Measurements from ENCODE around the gene FHIP1B. TPM values are rescaled to one million over a fixed set of nuclear protein-coding genes. Genes with fewer than 3 reads are reported as not detected.
"Not testable (repeated sequence)": the region's sequence is repeated elsewhere in the genome, so short reads cannot be mapped to it uniquely, and the experiment has no call there.

Gene FHIP1B
- total and polyA plus RNA-seq, 5 donors from 2014 or later: 10.2 to 30.7 (median 10.3) TPM

- H3K9me3 Mint-ChIP-seq: peaks cover 0 to 2% (median 0%) of the 10 kb centered on the region in 7 donors
- H3K4me1 Mint-ChIP-seq: no peaks in the 10 kb centered on the region
- no peak for ATAC-seq (ENCODE audit: low read depth in 2 of 2)
- no peak overlapping the region for H3K4me3 ChIP-seq (ENCODE audit: low read depth, low read length)
- no peak overlapping the region for H3K27ac ChIP-seq (ENCODE audit: insufficient read depth, low read length, poor library complexity, severe bottlenecking)
- no peaks in the 10 kb centered on the region for H3K4me1 ChIP-seq (ENCODE audit: control insufficient read depth, insufficient read depth, low read length, poor library complexity, severe bottlenecking)
- H3K9me3 ChIP-seq (ENCODE audit: control insufficient read depth in 2 of 2, low read length in 2 of 2): no peaks in the 10 kb centered on the region
- no peak for DNase-seq
- no peak overlapping the region for H3K27ac Mint-ChIP-seq
- H3K27me3 Mint-ChIP-seq: peaks cover 21% of the 10 kb centered on the region
- H3K36me3 ChIP-seq (ENCODE audit: control insufficient read depth, insufficient read depth, low read length): no peaks in the 10 kb centered on the region
- H3K36me3 Mint-ChIP-seq: no peaks in the 10 kb centered on the region
- H3K27me3 ChIP-seq (ENCODE audit: control insufficient read depth, insufficient read depth, low read length): peaks cover 3% of the 10 kb centered on the region
- no peak overlapping the region for H3K4me3 Mint-ChIP-seq
Observed at GRCh38 chr11:6249770-6250555, 15.5 kb upstream of the FHIP1B start.

GRCh38 chr11:6248897-6249296, 14.5 kb upstream of the FHIP1B start:
- not testable (repeated sequence) for H3K4me1 ChIP-seq (ENCODE audit: control insufficient read depth, insufficient read depth, low read length, poor library complexity, severe bottlenecking); ATAC-seq (ENCODE audit: low read depth in 2 of 2); H3K36me3 Mint-ChIP-seq; DNase-seq; H3K9me3 Mint-ChIP-seq; H3K4me3 ChIP-seq (ENCODE audit: low read depth, low read length); H3K27me3 ChIP-seq (ENCODE audit: control insufficient read depth, insufficient read depth, low read length); H3K9me3 ChIP-seq (ENCODE audit: control insufficient read depth in 2 of 2, low read length in 2 of 2); H3K4me3 Mint-ChIP-seq; H3K27ac ChIP-seq (ENCODE audit: insufficient read depth, low read length, poor library complexity, severe bottlenecking); H3K27ac Mint-ChIP-seq; H3K4me1 Mint-ChIP-seq; H3K36me3 ChIP-seq (ENCODE audit: control insufficient read depth, insufficient read depth, low read length)
- peaks cover 22% of the 10 kb centered on the region for H3K27me3 Mint-ChIP-seq

DNA sequence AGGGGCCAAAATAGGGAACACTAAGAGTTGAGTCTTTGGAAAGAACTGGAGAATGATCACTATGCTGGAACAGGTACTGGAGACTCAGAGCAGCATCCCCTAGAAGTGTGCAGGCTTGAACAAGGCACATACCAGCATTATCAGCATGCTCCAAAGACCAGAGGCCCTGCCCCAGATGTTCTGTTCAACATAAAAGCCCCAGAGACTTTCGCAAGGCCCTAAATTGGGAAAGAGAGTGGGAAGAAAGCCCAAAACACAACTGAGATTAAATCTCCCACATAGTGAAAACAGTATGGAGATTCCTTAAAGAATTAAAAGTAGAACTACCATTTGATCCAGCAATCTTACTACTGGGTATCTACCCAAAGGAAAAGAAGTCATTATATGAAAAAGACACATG, 13.8 kb upstream of the FHIP1B start:
- Histone ChIP-seq H3K9me3 (ENCODE audit: control insufficient read depth in 2 of 2, low read length in 2 of 2) (no peaks in the 10 kb centered on the region), H3K27me3 (ENCODE audit: control insufficient read depth, insufficient read depth, low read length) (peaks cover 2% of the 10 kb centered on the region), H3K27ac (ENCODE audit: insufficient read depth, low read length, poor library complexity, severe bottlenecking) (no peak overlapping the region), H3K4me3 (ENCODE audit: low read depth, low read length) (no peak overlapping the region), H3K36me3 (ENCODE audit: control insufficient read depth, insufficient read depth, low read length) (no peaks in the 10 kb centered on the region), H3K4me1 (ENCODE audit: control insufficient read depth, insufficient read depth, low read length, poor library complexity, severe bottlenecking) (no peaks in the 10 kb centered on the region)
- Mint-ChIP-seq H3K27ac (no peak overlapping the region), H3K9me3 (peaks cover 0 to 2% (median 0%) of the 10 kb centered on the region in 7 donors), H3K4me1 (no peaks in the 10 kb centered on the region), H3K36me3 (no peaks in the 10 kb centered on the region), H3K27me3 (peaks cover 28% of the 10 kb centered on the region), H3K4me3 (no peak overlapping the region)
- no peak for DNase-seq
- ATAC-seq (ENCODE audit: low read depth in 2 of 2): no peak

DNA sequence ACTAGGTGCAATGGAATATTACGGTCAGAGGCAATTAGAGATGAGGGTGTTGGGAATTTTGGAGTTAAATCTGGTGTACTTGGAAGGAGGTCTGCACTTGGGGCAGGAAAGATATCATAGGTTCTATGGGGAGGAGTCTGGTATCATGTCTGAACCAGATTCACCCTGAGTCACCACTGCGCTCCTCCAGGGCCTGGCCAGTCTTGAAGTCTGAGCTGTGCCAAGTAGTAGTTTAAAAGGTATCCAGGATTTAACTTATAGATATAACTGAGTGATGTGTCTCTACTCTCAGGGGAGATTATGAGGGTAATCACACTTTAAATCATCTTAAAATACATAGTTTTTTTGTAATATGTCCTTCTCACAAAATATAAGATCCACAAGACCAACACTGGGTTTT, 11.1 kb upstream of the FHIP1B start:
- Histone ChIP-seq H3K27ac (ENCODE audit: insufficient read depth, low read length, poor library complexity, severe bottlenecking) (no peak overlapping the region), H3K9me3 (ENCODE audit: control insufficient read depth in 2 of 2, low read length in 2 of 2) (no peaks in the 10 kb centered on the region), H3K27me3 (ENCODE audit: control insufficient read depth, insufficient read depth, low read length) (peaks cover 5% of the 10 kb centered on the region), H3K36me3 (ENCODE audit: control insufficient read depth, insufficient read depth, low read length) (no peaks in the 10 kb centered on the region), H3K4me3 (ENCODE audit: low read depth, low read length) (no peak overlapping the region), H3K4me1 (ENCODE audit: control insufficient read depth, insufficient read depth, low read length, poor library complexity, severe bottlenecking) (no peaks in the 10 kb centered on the region)
- DNase-seq (no peak), ATAC-seq (ENCODE audit: low read depth in 2 of 2) (no peak)
- peaks cover 0 to 2% (median 0%) of the 10 kb centered on the region in 7 donors for H3K9me3 Mint-ChIP-seq
- H3K36me3 Mint-ChIP-seq: no peaks in the 10 kb centered on the region
- H3K4me3 Mint-ChIP-seq: no peak overlapping the region
- no peak overlapping the region for H3K27ac Mint-ChIP-seq
- H3K27me3 Mint-ChIP-seq: peaks cover 26% of the 10 kb centered on the region
- no peaks in the 10 kb centered on the region for H3K4me1 Mint-ChIP-seq

DNA sequence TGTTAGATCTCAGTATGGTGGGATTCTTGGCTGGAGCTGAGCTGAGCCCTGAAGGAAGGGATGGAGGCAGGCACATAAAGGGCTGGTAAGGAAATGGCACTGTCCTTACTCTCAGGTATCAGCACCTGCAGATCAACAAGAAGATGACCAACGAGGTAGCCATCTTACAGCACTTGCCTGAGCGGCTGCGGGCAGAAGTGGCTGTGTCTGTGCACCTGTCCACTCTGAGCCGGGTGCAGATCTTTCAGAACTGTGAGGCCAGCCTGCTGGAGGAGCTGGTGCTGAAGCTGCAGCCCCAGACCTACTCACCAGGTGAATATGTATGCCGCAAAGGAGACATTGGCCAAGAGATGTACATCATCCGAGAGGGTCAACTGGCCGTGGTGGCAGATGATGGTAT, 6.9 kb upstream of the FHIP1B start:
- no peak for ATAC-seq (ENCODE audit: low read depth in 2 of 2)
- Mint-ChIP-seq H3K27ac (no peak overlapping the region), H3K4me1 (no peaks in the 10 kb centered on the region), H3K36me3 (no peaks in the 10 kb centered on the region), H3K27me3 (peaks cover 13% of the 10 kb centered on the region), H3K4me3 (no peak overlapping the region), H3K9me3 (peaks cover 0 to 2% (median 0%) of the 10 kb centered on the region in 7 donors)
- no peaks in the 10 kb centered on the region for H3K4me1 ChIP-seq (ENCODE audit: control insufficient read depth, insufficient read depth, low read length, poor library complexity, severe bottlenecking)
- H3K36me3 ChIP-seq (ENCODE audit: control insufficient read depth, insufficient read depth, low read length): no peaks in the 10 kb centered on the region
- peaks cover 7% of the 10 kb centered on the region for H3K27me3 ChIP-seq (ENCODE audit: control insufficient read depth, insufficient read depth, low read length)
- H3K4me3 ChIP-seq (ENCODE audit: low read depth, low read length): no peak overlapping the region
- no peak overlapping the region for H3K27ac ChIP-seq (ENCODE audit: insufficient read depth, low read length, poor library complexity, severe bottlenecking)
- H3K9me3 ChIP-seq (ENCODE audit: control insufficient read depth in 2 of 2, low read length in 2 of 2): no peaks in the 10 kb centered on the region
- DNase-seq: no peak

DNA sequence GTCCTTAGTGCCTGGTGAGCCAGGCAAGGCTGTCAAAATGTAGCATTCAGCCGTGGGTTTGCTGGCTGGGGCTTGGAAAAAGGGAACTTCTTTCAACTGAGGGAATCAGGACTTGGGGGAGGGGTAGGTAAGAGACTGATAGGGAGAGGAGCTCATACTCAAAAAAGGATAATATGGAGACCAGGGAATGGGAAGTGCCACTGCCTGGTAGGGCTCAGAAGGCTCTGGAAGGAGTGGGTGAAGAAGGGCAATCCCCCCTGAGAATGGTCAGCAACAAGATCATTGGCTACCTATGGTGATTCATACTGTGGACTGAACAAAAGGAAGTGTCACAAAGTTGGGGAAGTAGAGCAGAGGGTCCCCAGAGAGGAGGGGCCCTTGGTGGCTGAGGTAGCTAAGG, 6.3 kb upstream of the FHIP1B start:
- H3K9me3 ChIP-seq (ENCODE audit: control insufficient read depth in 2 of 2, low read length in 2 of 2): no peaks in the 10 kb centered on the region
- H3K4me3 Mint-ChIP-seq: no peak overlapping the region
- DNase-seq (no peak), ATAC-seq (ENCODE audit: low read depth in 2 of 2) (no peak)
- no peak overlapping the region for H3K4me3 ChIP-seq (ENCODE audit: low read depth, low read length)
- H3K36me3 Mint-ChIP-seq: no peaks in the 10 kb centered on the region
- no peaks in the 10 kb centered on the region for H3K4me1 Mint-ChIP-seq
- H3K4me1 ChIP-seq (ENCODE audit: control insufficient read depth, insufficient read depth, low read length, poor library complexity, severe bottlenecking): no peaks in the 10 kb centered on the region
- H3K27ac ChIP-seq (ENCODE audit: insufficient read depth, low read length, poor library complexity, severe bottlenecking): no peak overlapping the region
- H3K27ac Mint-ChIP-seq: no peak overlapping the region
- H3K27me3 Mint-ChIP-seq: peaks cover 13% of the 10 kb centered on the region
- peaks cover 0 to 2% (median 0%) of the 10 kb centered on the region in 7 donors for H3K9me3 Mint-ChIP-seq
- H3K27me3 ChIP-seq (ENCODE audit: control insufficient read depth, insufficient read depth, low read length): peaks cover 7% of the 10 kb centered on the region
- H3K36me3 ChIP-seq (ENCODE audit: control insufficient read depth, insufficient read depth, low read length): no peaks in the 10 kb centered on the region

DNA sequence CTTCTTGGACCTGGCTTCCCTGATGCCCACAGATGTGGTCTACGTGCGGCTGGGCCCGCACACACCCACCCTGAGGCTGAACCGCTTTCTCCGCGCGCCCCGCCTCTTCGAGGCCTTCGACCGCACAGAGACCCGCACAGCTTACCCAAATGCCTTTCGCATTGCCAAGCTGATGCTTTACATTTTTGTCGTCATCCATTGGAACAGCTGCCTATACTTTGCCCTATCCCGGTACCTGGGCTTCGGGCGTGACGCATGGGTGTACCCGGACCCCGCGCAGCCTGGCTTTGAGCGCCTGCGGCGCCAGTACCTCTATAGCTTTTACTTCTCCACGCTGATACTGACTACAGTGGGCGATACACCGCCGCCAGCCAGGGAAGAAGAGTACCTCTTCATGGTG, 5.7 kb upstream of the FHIP1B start:
- no peak overlapping the region for H3K4me3 ChIP-seq (ENCODE audit: low read depth, low read length)
- Mint-ChIP-seq H3K4me1 (peaks cover 0 to 5% (median 3%) of the 10 kb centered on the region in 4 donors), H3K36me3 (no peaks in the 10 kb centered on the region), H3K9me3 (peaks cover 0 to 2% (median 0%) of the 10 kb centered on the region in 7 donors), H3K27me3 (peaks cover 13% of the 10 kb centered on the region), H3K27ac (peak overlapping the region in 1 of 3 donors; percentile 38), H3K4me3 (no peak overlapping the region)
- no peaks in the 10 kb centered on the region for H3K36me3 ChIP-seq (ENCODE audit: control insufficient read depth, insufficient read depth, low read length)
- H3K4me1 ChIP-seq (ENCODE audit: control insufficient read depth, insufficient read depth, low read length, poor library complexity, severe bottlenecking): peaks cover 5% of the 10 kb centered on the region
- H3K9me3 ChIP-seq (ENCODE audit: control insufficient read depth in 2 of 2, low read length in 2 of 2): no peaks in the 10 kb centered on the region
- H3K27me3 ChIP-seq (ENCODE audit: control insufficient read depth, insufficient read depth, low read length): peaks cover 7% of the 10 kb centered on the region
- H3K27ac ChIP-seq (ENCODE audit: insufficient read depth, low read length, poor library complexity, severe bottlenecking): no peak overlapping the region
- ATAC-seq (ENCODE audit: low read depth in 2 of 2) (no peak), DNase-seq (no peak)

DNA sequence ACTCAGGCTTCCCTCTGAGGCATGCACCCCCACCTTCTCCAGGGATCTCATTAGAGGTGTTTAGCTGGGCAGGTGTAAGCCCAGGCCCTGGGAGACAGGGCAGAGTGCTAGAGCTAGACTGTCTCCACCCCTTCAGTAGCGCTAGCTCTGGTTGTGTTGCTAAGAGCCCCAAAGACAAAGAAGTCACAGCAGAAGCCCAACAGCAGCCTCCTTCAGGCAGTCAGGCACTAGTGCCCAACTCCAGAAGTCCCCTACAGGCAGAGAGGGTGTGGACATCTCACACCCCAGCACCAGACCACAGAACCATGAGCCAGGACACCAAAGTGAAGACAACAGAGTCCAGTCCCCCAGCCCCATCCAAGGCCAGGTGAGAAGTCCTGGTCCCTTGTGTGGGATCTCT, 4.5 kb upstream of the FHIP1B start, which contains the start of gene CNGA4:
Gene CNGA4, plus strand, starts transcription at position 188 of the 400 bp plus-strand sequence. Its CDS starts 118 bp downstream, at position 306.
- ATAC-seq (ENCODE audit: low read depth in 2 of 2): no peak
- no peak within 1 kb of the TSS for H3K27ac ChIP-seq (ENCODE audit: insufficient read depth, low read length, poor library complexity, severe bottlenecking)
- H3K4me3 ChIP-seq (ENCODE audit: low read depth, low read length): no peak within 1 kb of the TSS

More for the DNA sequence above, 4.5 kb upstream of the FHIP1B start, which contains the start of gene CNGA4:
- peak within 1 kb of the TSS in 1 of 4 donors; percentile 62 for H3K4me3 Mint-ChIP-seq
- no peak within 1 kb of the TSS for H3K27ac Mint-ChIP-seq
- Histone ChIP-seq H3K9me3 (ENCODE audit: control insufficient read depth in 2 of 2, low read length in 2 of 2) (no peaks in the 10 kb centered on the region), H3K36me3 (ENCODE audit: control insufficient read depth, insufficient read depth, low read length) (no peaks in the 10 kb centered on the region), H3K27me3 (ENCODE audit: control insufficient read depth, insufficient read depth, low read length) (peaks cover 5% of the 10 kb centered on the region), H3K4me1 (ENCODE audit: control insufficient read depth, insufficient read depth, low read length, poor library complexity, severe bottlenecking) (peaks cover 11% of the 10 kb centered on the region)
- peaks cover 12% of the 10 kb centered on the region for H3K27me3 Mint-ChIP-seq
- no peak for DNase-seq
- H3K36me3 Mint-ChIP-seq: no peaks in the 10 kb centered on the region
- H3K9me3 Mint-ChIP-seq: peaks cover 0 to 2% (median 0%) of the 10 kb centered on the region in 7 donors
- H3K4me1 Mint-ChIP-seq: peaks cover 0 to 15% (median 8%) of the 10 kb centered on the region in 4 donors

Data from CD4-positive, CD25-positive, alpha-beta regulatory T cell (primary cell).